PC-3 (cell line): ENCODE measurements around the gene TBC1D5.

Experiments
- CTCF ChIP-seq: fragments of 300-600 bp; sonication (generic); conservative IDR thresholded peaks from 2 replicates; pipeline ENCODE4 v1.5.1; 2017; ENCODE audit warnings: antibody characterized with exemption, low read depth, mild to moderate bottlenecking, low read length
- EZH2 ChIP-seq: fragments of 300-600 bp; sonication (generic); IDR thresholded peaks from one replicate; pipeline ENCODE4 v1.6.1; 2017; ENCODE audit warnings: antibody characterized with exemption, mild to moderate bottlenecking, low read length; ENCODE audit not compliant: unreplicated experiment

- TF ChIP-seq EZH2, result no peak
- TF ChIP-seq CTCF, result no peak
Observed at GRCh38 chr3:17143893-17144664, 598.4 kb downstream of the TBC1D5 start.
